UCSD-AML1 (cell line): ENCODE data around the gene GCHFR.

Experiments
- DNase-seq: peaks from one replicate; lab custom pipeline; 2025; ENCODE audit not compliant: unreplicated experiment; lab: John Stamatoyannopoulos, UW

The GCHFR gene

DNA sequence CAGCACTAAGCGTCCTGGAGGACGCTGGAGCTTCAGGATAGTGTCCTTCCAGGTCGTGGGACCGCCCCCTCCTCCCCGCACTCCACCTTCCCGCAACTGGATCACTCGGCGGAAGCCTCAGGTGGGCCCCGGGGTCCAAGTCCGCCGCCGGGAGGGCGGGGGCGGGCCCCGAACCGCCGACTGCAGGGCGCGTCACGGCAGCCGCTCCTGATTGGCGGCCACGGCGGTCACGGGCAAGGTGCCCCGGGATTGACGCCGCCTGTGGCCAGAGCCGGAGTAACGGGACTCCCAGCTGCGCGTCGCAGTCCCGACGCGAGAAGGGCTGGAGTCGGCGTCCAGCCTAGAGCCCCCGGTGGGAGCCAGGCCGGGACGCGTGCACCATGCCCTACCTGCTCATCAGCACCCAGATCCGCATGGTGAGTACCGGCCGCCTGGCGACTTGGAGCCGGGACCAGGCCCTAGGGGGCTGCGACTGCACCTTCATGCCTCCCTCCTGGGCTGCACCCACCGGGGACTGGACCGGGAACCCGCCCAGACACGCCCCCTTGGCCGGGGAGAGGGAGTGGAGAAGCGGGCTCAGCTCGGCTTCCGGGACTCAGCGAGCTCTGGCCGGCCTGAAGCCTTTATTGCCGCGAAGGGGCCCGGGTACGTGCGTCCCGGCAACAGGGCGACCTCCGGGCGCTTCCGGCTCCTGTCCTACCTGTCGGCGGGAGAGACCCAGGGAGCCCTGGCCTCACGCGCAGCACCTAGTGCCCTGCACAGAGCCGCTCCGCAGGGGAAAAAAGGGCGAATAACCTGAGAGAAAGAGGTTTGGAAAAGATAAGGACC lies at the start of gene GCHFR:
GCHFR (plus strand) TSS at position 268 of the 828 bp plus-strand sequence; CDS start at position 381, 113 bp downstream.
- DNase-seq: no peak

DNA sequence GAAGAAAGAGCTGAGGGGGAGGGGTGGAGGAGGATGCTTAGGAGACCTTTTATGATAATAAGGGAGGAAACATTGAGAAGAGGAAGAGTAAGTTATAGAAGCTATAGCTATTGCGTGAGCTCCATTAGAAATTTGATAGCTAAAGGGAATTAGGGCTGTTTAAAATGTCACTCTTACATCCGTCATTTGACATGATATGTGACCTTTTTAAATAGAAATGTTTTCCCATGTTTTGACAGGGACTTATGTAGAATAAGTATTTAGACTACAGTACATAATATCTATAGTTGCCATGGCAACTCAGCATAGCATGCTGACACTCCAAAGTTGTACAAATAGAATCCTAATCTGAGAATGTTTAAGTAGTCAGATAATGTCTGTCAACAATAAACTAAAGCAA lies 49.7 kb upstream of the GCHFR start:
- no peak for DNase-seq

DNA sequence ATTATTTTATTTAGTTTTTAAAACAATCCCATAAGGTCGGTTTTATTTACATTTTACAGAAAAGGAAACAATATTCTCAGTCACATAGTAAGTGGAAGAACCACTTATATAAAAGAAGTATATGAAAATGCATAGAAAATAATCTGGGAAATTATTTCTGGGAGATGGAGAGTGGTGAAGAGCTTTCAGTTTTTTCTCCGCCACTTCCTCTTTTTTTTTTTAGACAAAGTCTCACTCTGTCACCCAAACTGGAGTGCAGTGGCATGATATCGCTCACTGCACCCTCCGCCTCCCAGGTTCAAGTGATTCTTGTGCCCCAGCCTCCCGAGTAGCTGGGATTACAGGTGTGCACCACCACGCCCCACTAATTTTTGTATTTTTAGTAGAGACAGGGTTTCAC lies 47.7 kb upstream of the GCHFR start:
- no peak for DNase-seq

DNA sequence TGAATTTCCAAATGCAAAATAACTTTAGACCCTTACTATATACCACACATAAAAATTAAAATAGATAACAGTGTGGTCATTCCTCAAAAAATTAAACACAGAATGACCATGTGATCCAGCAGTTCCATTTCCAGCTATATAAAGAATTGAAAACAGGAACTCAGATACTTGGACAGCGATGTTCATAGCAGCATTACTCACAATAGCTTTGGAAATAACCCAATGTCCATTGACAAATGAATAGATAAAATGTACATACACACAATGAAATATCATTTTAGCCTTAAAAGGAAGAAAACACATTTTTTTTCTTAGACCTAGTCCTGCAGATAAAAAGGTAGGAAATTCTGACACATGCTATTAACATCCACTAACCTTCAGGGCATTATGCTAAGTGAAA lies 42.2 kb upstream of the GCHFR start:
- no peak for DNase-seq

DNA sequence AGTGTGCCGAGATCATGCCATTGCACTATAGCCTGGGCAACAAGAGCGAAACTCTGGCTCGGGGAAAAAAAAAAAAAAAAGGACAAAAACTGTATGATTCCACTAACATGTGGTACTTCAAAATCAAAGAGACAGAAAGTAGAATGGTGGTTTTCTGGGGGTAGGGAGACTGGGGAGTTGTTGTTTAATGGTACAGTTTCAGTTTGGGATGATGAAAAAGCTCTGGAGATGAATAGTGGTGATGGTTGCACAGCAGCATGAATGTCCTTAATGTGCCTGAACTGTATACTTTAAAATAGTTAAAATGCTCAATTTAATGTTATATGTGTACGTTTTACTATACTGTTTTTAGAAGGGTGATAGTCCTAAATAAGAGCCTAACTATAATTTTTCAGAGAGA lies 41.5 kb upstream of the GCHFR start:
- DNase-seq: no peak

DNA sequence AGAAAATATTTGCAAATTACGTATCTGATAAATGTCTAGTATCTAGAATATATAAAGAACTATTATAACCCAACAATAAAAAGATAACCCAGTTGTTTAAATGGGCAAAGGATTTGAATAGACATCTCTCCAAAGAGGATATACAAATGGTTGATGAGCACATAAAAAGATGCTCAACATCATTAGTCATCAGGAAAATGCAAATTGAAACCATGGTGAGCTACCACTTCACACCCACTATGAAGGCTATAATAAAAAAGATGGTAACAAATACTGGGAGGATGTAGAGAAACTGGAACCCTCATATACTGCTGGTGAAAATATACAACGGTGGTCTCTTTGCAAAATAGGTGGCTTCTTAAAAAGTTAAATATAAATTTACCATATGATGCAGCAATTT lies 40.9 kb upstream of the GCHFR start:
- DNase-seq: no peak

DNA sequence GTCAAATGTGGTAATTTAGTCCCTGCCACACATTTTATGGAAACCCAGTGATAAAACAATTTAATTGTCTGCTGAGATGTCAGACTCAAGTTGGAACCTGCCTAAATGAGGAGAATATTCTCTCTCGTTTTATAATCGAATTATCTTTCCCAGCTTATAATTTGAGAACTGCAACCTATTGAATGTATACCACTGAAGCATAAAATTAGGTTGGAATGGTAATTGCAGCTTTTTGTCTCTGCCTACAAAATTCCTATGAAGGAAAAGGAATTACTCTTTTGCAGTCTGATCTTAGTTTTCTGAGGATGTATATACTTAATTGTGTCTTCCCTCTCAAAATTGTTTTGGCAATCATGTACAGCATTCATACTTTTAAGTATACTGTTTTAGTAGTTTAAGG lies 39.9 kb upstream of the GCHFR start:
- DNase-seq: no peak

DNA sequence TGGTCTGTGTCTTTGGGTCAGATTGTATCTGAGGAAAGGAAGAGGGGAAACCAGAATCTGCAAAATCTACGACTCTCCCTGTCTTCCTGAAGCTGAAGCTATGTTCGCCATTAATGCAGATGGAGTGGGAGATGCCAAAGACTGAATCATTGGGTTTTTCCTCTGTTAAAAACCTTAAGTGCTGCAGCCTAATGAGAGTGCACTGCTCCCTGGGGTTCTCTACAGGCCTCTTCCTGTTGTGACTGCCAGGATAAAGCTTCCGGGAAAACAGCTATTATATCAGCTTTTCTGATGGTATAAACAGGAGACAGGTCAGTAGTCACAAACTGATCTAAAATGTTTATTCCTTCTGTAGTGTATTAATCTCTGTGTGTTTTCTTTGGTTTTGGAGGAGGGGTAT lies 32.8 kb upstream of the GCHFR start:
- DNase-seq: no peak

DNA sequence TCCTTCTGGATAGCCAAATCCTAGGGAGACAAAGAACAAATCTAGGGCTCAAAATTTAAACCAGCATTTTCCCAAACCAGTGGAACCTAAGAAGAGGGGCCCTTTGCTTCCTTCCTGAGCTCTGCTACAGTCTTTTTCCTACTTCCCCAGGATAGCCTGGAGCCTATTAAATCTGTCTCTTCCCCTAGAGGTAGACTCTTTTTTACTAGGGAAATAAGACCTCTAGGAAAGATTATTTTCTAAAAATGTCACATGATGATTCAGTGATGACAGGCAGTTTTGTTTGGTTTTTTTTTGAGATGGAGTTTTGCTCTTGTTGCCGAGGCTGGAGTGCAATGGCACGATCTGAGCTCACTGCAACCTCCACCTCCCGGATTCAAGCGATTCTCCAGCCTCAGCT lies 27.3 kb upstream of the GCHFR start:
- no peak for DNase-seq

DNA sequence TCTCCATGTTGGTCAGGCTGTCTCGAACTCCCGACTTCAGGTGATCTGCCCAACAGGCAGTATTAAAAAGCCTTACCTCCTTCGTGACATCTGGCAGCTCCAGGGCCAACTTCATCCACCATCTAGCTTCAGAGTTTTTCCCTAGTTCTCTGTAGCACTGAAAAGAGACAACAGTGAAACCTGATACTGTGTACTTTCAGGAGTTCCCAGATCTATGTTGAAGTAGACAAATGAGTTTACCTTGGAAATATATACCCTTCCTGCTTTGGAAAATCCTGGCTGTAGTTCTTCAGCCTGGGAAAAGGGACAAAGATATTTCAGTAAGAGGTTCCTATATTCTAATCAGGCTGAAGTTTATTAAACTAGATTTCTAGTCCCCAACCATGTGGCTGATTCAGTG lies 26.8 kb upstream of the GCHFR start:
- DNase-seq: no peak

DNA sequence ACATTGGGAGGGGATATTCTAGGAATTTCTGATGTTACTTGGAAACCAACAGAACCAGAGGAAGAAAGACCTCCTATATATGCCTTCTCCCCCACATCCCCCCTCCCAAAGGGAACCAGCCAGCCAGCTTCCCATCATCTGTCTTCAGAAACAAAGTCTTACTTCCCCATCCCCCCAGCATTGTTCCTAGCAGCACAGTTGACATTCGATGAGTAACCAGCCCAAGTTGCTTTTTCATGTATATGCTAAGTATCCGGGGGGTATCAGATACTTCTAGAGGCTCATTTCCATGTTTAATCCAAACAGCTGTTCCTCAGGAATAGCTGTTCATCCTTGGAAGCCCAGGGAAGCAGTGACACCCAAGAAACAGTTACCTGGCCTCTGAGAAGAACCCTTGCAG lies 24.8 kb upstream of the GCHFR start:
- DNase-seq: no peak

DNA sequence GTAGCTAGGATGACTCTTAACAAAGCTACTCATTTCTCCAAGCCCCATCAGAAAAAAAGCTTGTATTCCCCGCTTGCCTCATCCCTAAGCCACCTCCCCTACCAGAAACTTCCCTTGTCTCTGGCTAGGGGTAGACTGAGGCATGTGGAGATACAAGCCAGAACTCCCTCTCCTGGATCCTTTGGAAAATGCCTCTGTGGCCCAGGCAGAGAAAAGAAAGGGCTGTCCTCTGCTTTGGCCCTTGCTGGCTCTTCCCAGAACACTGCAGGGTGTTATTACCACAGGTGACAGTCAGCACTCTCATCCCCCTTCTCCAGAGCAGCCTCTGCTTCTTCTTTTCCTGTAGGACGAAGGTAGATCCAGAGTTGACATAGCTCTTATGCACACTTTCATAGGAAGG lies 24.0 kb upstream of the GCHFR start:
- no peak for DNase-seq

DNA sequence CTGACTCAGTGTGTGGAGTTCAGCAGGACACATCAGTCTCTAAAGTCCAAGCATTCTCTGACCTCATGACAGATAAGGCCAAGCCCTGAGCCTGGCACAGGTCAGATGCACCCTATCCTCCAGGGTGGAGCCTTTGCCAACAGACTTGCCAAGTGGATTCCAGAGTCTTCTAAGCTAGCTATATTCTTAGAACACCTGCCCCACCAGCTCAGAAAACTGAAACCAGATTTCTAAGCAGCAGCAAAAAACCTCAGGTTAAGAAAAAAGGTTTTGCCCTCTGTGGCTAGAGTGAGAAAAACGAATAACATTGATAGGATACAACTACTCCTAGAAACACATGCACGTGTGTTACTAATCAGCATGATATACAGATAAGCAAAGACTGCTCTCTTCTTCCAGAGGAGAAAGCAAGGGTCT lies 20.4 kb upstream of the GCHFR start:
- no peak for DNase-seq

DNA sequence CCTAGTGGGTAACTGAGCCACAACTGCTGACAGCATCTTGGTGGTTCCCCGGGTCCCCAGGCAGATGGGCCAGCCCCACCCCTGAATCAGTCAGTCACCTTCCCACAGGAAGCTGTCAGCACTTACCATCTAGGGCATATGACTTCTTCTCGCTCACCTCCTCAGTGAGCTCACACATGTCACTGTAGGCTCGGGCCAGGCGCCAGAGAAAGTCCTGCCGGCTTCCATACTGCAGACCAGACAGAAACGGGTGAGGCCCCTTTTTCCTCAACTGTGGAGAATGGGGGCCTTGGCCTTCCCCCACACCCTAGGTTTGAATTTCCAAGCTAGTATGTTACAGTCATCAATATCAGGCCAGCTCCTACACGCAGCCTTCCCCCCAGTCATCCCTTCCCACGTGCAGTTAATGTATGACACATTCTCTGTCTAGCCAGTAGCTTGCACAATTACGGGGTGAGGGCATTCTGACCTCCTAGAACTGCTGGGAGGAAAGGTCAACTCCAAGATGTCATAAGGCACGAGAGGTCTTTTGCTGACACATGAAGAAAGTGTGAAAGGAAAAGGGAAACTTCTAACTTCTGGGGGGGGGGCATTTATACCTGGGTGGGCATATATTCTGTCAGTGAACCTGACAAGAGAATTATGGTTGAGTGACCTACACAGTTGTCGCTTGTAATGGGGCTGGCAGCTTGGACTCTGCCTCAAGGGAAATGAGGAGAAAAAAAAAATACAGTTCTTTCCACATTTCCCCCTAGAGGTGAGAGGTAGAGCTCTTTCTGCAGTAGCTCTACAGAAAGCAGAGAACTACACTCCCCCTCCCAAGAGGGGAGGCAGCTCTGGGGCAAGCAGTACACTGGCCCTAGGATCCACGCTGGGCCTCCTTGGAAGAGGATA lies 19.7 kb upstream of the GCHFR start:
- DNase-seq: no peak

DNA sequence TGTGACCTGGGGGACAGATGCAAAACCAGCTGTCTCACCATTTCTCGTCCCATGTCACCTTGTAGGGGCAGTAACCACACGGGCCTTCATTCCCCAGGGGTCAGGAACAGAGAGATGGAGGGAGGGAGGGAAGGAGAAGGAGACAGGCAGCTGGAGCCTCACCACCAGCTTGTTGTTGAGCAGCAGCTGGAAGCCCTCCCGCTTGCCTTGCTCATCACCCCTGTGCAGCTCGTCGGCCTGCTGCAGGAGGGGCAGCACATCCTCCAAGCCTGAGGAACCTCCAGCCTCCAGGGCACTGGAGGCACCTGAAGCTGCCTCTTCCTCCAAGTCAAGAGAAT lies 19.1 kb upstream of the GCHFR start:
- DNase-seq: no peak

DNA sequence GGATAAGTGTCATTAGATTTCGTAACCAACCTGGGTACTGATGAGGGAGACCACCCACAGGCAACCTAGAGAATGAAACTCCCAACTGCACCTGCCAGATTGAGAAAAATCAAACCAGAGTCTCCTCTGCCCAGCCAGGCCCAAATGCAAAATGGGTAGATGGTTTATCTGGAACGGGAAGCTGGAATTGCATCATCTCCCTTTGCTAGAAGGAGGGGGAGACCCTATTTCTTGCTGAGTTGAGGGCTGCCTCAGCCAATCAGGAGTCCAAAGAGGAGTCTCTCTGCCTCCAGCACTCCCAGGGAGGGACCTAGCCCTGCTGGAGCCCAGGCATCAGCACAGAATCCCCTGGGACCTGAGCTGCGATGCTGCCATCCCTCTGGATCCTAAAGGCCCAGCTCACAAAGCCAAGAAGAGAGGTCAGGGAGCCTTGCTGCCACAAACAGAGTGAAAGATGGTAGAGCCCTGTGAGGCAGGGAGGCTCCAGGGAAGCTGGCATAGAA lies 16.9 kb upstream of the GCHFR start:
- no peak for DNase-seq

DNA sequence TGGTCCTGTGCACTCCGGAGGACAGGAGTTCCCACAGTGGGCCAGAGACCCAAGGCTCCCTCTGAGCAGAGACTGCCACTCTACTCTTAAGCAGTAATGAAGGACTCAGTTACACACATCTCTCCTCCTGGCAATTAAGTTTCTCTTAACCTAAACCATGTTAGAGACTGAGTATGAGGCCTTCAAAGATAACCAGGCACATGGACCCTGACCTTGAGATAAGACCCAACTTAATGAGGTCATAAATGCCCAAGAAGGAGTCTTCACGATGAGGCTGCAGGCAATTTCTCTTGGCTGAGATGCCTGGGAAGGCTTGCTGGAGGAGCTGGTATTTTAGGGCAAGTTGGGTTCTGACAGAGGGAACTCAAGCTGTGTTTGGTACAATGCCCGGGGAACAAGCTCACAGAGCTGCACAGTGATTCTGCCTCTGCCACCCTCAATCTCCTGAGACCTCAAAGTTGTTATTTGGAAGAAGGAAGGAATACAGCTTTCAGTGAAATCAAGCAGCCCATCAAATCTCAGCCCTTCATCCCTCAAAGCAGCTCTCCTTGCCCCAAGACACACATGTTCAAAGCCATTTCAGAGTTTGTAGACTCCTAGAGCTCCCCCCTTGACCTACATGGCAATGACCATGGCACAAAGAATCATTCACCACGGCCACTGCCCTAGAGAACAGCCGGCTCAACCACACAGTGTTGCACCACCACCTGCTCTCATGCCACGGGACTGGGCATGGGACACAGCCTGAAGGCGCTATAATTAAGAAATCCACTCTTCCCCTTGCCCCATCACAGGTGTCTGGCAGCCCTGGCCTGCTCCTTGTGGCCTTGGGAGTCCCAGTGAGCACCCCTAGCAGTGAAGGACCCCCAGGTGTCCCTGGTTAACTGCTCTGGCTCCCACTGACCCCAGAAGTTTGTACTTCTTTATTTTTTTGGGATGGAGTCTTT lies 15.9 kb upstream of the GCHFR start:
- DNase-seq: no peak

DNA sequence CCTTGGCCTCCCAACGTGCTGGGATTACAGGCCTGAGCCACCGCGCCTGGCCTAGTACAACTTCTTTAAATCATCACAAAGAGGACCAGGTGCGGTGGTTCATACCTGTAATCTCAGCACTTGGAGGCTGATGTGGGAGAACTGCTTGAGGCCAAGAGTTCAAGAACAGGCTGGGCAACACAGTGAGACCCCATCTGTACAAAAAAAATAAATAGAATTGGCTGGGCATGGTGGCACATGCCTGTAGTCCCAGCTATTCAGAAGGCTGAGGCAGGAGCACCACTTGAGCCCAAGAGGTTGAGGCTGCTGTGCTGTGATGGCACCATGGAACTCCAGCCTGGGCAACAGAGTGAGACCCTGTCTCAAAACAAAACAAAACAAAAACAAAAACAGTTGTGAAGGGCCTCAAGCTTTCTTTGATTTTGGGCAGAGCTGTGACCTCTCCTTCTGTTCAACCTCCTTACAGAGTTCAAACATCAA lies 14.7 kb upstream of the GCHFR start:
- DNase-seq: no peak

DNA sequence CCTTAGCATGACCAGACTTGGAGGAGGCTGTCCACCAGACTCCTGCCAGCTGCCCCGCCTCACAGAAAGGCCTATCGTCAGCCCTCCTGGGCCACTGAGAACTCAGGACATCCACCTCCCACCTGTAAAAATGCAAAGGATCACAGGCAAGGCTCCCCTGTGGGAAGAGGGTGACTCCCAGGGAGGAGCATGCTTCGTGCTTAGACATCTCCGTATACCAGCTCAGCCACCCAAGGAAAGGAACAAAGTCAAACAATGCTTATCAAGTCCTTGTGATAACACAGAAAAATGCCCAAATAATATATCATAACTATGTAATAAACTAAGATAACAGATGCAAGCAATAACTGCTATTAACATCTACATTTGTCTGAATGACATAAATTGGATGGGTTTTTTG lies 13.0 kb upstream of the GCHFR start:
- no peak for DNase-seq

DNA sequence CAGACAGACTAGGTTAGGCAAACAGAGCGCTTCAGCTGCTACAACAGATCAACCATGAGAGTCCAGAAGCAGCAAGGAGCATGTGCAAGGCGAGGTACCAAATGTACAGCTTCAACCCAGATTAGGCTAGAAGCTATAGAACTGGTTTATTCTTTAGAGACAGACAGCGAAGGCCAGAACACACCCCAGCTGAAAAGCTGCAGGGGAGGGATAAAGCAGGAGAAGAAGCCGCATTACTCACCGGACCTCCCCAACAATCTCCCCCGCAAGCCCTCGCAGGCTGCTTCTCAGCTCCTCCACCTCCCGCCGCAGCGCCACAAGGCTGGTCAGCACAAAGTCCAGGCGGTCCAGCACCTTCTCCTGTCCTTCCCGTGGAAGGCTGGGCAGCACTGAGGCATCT lies 12.1 kb upstream of the GCHFR start:
- no peak for DNase-seq

DNA sequence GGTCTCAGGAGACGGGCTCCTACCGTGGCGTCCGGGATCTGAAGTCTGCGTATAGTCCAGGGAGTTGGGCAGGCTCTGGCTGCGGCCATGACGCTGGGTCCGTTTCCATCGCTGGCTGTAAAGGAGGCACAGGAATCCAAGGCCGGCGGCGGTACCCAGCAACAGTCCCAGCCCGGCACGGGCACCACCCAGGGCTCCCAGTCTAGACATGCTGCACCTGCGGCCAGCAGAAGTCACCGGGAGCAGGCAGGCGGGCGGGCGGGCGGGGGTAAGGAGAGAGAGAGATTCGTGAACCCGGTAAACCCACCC lies 9.3 kb upstream of the GCHFR start:
- DNase-seq: no peak
